Natural killer cell (primary cell): ENCODE results near the gene DPYD. TPM values are rescaled to one million over a fixed set of nuclear protein-coding genes. Genes with fewer than 3 reads are reported as not detected.

Source experiments
- ATAC-seq, 3 donors: fragments of 150-1000 bp in 2 of 3; fragments of 200-7000 bp in 1 of 3; cut with Tn5 transposase; 1 replicate in 1 of 3; 2 replicates in 2 of 3; pipeline ENCODE4 v1.10.0; 2021; ENCODE audit warnings: mild to moderate bottlenecking in 2 of 3, moderate library complexity in 2 of 3
- DNase-seq, 2 donors: peaks; one replicate each; pipeline versions ENCODE4 v3.0.0 to v3.0.0-alpha.2; 2013 to 2021; ENCODE audit warnings: mixed read lengths in 1 of 2
- H3K27ac ChIP-seq: one replicate; pipeline ENCODE4 v1.5.1; 2013; ENCODE audit warnings: mild to moderate bottlenecking, low read length
- H3K27me3 ChIP-seq: one replicate; pipeline ENCODE4 v1.6.1; 2013; ENCODE audit warnings: low read length; ENCODE audit not compliant: control insufficient read depth, insufficient read depth
- H3K36me3 ChIP-seq: one replicate; pipeline ENCODE4 v1.6.1; 2013; ENCODE audit warnings: low read length; ENCODE audit not compliant: control insufficient read depth, insufficient read depth
- H3K4me1 ChIP-seq: one replicate; pipeline ENCODE4 v1.6.1; 2013; ENCODE audit warnings: low read length; ENCODE audit not compliant: control insufficient read depth, insufficient read depth
- H3K4me3 ChIP-seq: one replicate; pipeline ENCODE4 v1.5.1; 2013; ENCODE audit warnings: low read length
- H3K9me3 ChIP-seq: one replicate; pipeline ENCODE4 v1.6.1; 2013; ENCODE audit warnings: low read length; ENCODE audit not compliant: control insufficient read depth, insufficient read depth
- H3K27ac Mint-ChIP-seq, 2 donors: one replicate each; pipeline ENCODE4 v1.8.0; 2022; ENCODE audit warnings: mild to moderate bottlenecking in 2 of 2, mixed read lengths in 2 of 2, moderate library complexity in 1 of 2
- H3K27me3 Mint-ChIP-seq, 2 donors: one replicate each; pipeline ENCODE4 v1.8.0; 2022; ENCODE audit warnings: low read depth in 2 of 2, mixed read lengths in 2 of 2
- H3K36me3 Mint-ChIP-seq: one replicate; pipeline ENCODE4 v1.8.0; 2022; ENCODE audit warnings: mixed read lengths
- H3K4me1 Mint-ChIP-seq, 2 donors: one replicate each; pipeline ENCODE4 v1.8.0; 2022; ENCODE audit warnings: mixed read lengths in 2 of 2
- H3K4me3 Mint-ChIP-seq: one replicate; pipeline ENCODE4 v1.8.0; 2022; ENCODE audit warnings: mild to moderate bottlenecking, moderate library complexity, mixed read lengths
- H3K9me3 Mint-ChIP-seq, 2 donors: one replicate each; pipeline ENCODE4 v1.8.0; 2022; ENCODE audit warnings: mixed read lengths in 2 of 2
- CTCF ChIP-seq: fragments of 200-600 bp; IDR thresholded peaks from one replicate; pipeline ENCODE4 v1.8.0; 2022; ENCODE audit warnings: antibody characterized with exemption
- WGBS: methylation state at CpG from one replicate; pipeline ENCODE4 v1.1.7; 2013; ENCODE audit warnings: missing lambda C conversion rate; ENCODE audit not compliant: insufficient coverage; 5-methylcytosine and 5-hydroxymethylcytosine counted together
- intact Hi-C: fragments of 100-400 bp; cut with micrococcal nuclease; formaldehyde crosslinking; loops from one replicate; pipeline ENCODE4 v1.14.2; 2022
- total RNA-seq, 4 donors: library from RNA; stranded (reverse); fragments of 120-200 nt in 1 of 4; gene quantifications; one replicate each; pipeline versions ENCODE4 v1.2.3 to v1.2.4, GENCODE V29; 2013 to 2022

The DPYD gene
- total RNA-seq, 3 donors from 2014 or later (not counting 1 experiment from before 2014, with no cell fraction given), result 56.6 to 66.7 (median 56.9) TPM

- no peak overlapping the region for H3K27ac ChIP-seq
- TF ChIP-seq CTCF, result no peak
- Mint-ChIP-seq H3K27ac (no peak overlapping the region), H3K27me3 (no peaks in the 10 kb centered on the region), H3K4me1 (no peaks in the 10 kb centered on the region), H3K9me3 (peaks cover 0 to 3% of the 10 kb centered on the region in 2 donors), H3K4me3 (no peak overlapping the region), H3K36me3 (peaks cover 7% of the 10 kb centered on the region)
- no peaks in the 10 kb centered on the region for H3K4me1 ChIP-seq
- intact Hi-C loops, result no loop called here
- H3K9me3 ChIP-seq, result no peaks in the 10 kb centered on the region
- WGBS, result 97% methylated on average over 4 of the region's 4 CpGs
- ATAC-seq, result no peak
- no peak for DNase-seq
- no peaks in the 10 kb centered on the region for H3K36me3 ChIP-seq
- H3K27me3 ChIP-seq, result no peaks in the 10 kb centered on the region
- no peak overlapping the region for H3K4me3 ChIP-seq
These were observed 606.1 kb downstream of the DPYD start for GRCh38 chr1:97314685-97315084.

GRCh38 chr1:97308131-97308530, 612.7 kb downstream of the DPYD start:
- Mint-ChIP-seq H3K9me3 (peaks cover 0 to 3% of the 10 kb centered on the region in 2 donors), H3K27ac (no peak overlapping the region), H3K4me1 (no peaks in the 10 kb centered on the region), H3K27me3 (no peaks in the 10 kb centered on the region), H3K36me3 (peaks cover 15% of the 10 kb centered on the region), H3K4me3 (no peak overlapping the region)
- ATAC-seq (no peak), DNase-seq (no peak)
- Histone ChIP-seq H3K9me3 (no peaks in the 10 kb centered on the region), H3K27me3 (no peaks in the 10 kb centered on the region), H3K36me3 (peaks cover 5% of the 10 kb centered on the region), H3K27ac (no peak overlapping the region), H3K4me3 (no peak overlapping the region), H3K4me1 (no peaks in the 10 kb centered on the region)
- intact Hi-C loops, result no loop called here
- 80% methylated on average over 1 of the region's 1 CpG for WGBS
- TF ChIP-seq CTCF, result no peak

GRCh38 chr1:97307568-97307967, 613.3 kb downstream of the DPYD start:
- intact Hi-C loops, result no loop called here
- no peak overlapping the region for H3K27ac Mint-ChIP-seq

More at GRCh38 chr1:97307568-97307967, 613.3 kb downstream of the DPYD start:
- Mint-ChIP-seq H3K4me1 (no peaks in the 10 kb centered on the region), H3K4me3 (no peak overlapping the region), H3K36me3 (peaks cover 15% of the 10 kb centered on the region), H3K27me3 (no peaks in the 10 kb centered on the region), H3K9me3 (peaks cover 0 to 3% of the 10 kb centered on the region in 2 donors)
- no peak overlapping the region for H3K4me3 ChIP-seq
- no peaks in the 10 kb centered on the region for H3K4me1 ChIP-seq
- no peaks in the 10 kb centered on the region for H3K27me3 ChIP-seq
- no peak overlapping the region for H3K27ac ChIP-seq
- ATAC-seq, result no peak
- H3K36me3 ChIP-seq, result peaks cover 5% of the 10 kb centered on the region
- no peak for DNase-seq
- no peak for TF ChIP-seq CTCF
- no peaks in the 10 kb centered on the region for H3K9me3 ChIP-seq
